IMR-90 (cell line): ENCODE results near the gene ANKRD53. TPM values are rescaled to one million over a fixed set of nuclear protein-coding genes. Genes with fewer than 3 reads are reported as not detected.

ENCODE experiments used
- ATAC-seq: fragments of 200-7000 bp; cut with Tn5 transposase; 2 replicates; pipeline ENCODE4 v1.9.1; 2020; ENCODE audit warnings: low read depth, mild to moderate bottlenecking, moderate library complexity
- BruUV-seq: library from RNA; stranded (reverse); fragments of 400-500 nt; replicated peaks from 2 replicates; lab custom pipeline; 2021; lab: Mats Ljungman, UMichigan
- CTCF ChIA-PET: fragments of 300-600 bp; formaldehyde crosslinking; extraction: SDS; loops from one replicate; lab custom pipeline; 2021; ENCODE audit warnings: antibody characterized with exemption; lab: Yijun Ruan, JAX
- POLR2A ChIA-PET: fragments of 300-600 bp; sonication (Branson Sonifier 250); formaldehyde crosslinking; loops from one replicate; lab custom pipeline; 2022; ENCODE audit warnings: antibody characterized with exemption; ENCODE audit not compliant: unreplicated experiment; lab: Charles Lee
- DNase-seq: peaks from one replicate; pipeline ENCODE4 v3.0.0; 2013
- H2AFZ ChIP-seq: replicated peaks from 2 replicates; pipeline ENCODE3; 2013; ENCODE audit warnings: low read length, mild to moderate bottlenecking; ENCODE audit not compliant: poor library complexity
- H2AK5ac ChIP-seq: 2 replicates; pipeline ENCODE4 v1.6.1; 2013; ENCODE audit warnings: low read depth, low read length, inconsistent platforms
- H2AK9ac ChIP-seq: replicated peaks from 2 replicates; pipeline ENCODE3; 2013; ENCODE audit warnings: mild to moderate bottlenecking, low read depth, low read length, moderate library complexity; ENCODE audit not compliant: poor library complexity
- H2BK120ac ChIP-seq: 2 replicates; pipeline ENCODE4 v1.6.1; 2013; ENCODE audit warnings: low read depth, low read length, inconsistent platforms
- H2BK15ac ChIP-seq: 3 replicates; pipeline ENCODE4 v1.6.1; 2013; ENCODE audit warnings: low read depth, low read length, inconsistent platforms
- H2BK20ac ChIP-seq: 2 replicates; pipeline ENCODE4 v1.6.1; 2013; ENCODE audit warnings: low read depth, mild to moderate bottlenecking, inconsistent platforms, low read length, moderate library complexity
- H2BK5ac ChIP-seq: 2 replicates; pipeline ENCODE4 v1.6.1; 2013; ENCODE audit warnings: mild to moderate bottlenecking, low read depth, low read length, inconsistent platforms; ENCODE audit not compliant: poor library complexity, severe bottlenecking
- H3K14ac ChIP-seq: replicated peaks from 2 replicates; pipeline ENCODE4 v1.6.1; 2013; ENCODE audit warnings: low read depth, low read length, inconsistent platforms
- H3K18ac ChIP-seq: 2 replicates; pipeline ENCODE4 v1.6.1; 2013; ENCODE audit warnings: low read depth, low read length, control low read depth
- H3K23ac ChIP-seq: 2 replicates; pipeline ENCODE4 v1.6.1; 2013; ENCODE audit warnings: low read depth, low read length, inconsistent platforms
- H3K27ac ChIP-seq: 2 replicates; pipeline ENCODE4 v1.5.1; 2013; ENCODE audit warnings: mild to moderate bottlenecking, control low read depth, low read length; ENCODE audit not compliant: insufficient read depth
- H3K27me3 ChIP-seq: 2 replicates; pipeline ENCODE4 v1.6.1; 2013; ENCODE audit warnings: low read length; ENCODE audit not compliant: control insufficient read depth, insufficient read depth
- H3K36me3 ChIP-seq: 2 replicates; pipeline ENCODE4 v1.6.1; 2013; ENCODE audit warnings: low read length, mixed read lengths; ENCODE audit not compliant: control insufficient read depth, insufficient read depth
- H3K4ac ChIP-seq: 2 replicates; pipeline ENCODE4 v1.6.1; 2013; ENCODE audit warnings: low read depth, low read length, inconsistent platforms
- H3K4me1 ChIP-seq: 2 replicates; pipeline ENCODE4 v1.6.1; 2013; ENCODE audit warnings: low read length, mixed read lengths; ENCODE audit not compliant: control insufficient read depth, insufficient read depth
- H3K4me2 ChIP-seq: 2 replicates; pipeline ENCODE4 v1.6.1; 2013; ENCODE audit warnings: low read depth, mild to moderate bottlenecking, control low read depth, low read length, moderate library complexity
- H3K4me3 ChIP-seq: 2 replicates; pipeline ENCODE4 v1.5.1; 2013; ENCODE audit warnings: low read depth, mild to moderate bottlenecking, control low read depth, low read length, moderate library complexity; ENCODE audit not compliant: insufficient read depth
- H3K56ac ChIP-seq: 2 replicates; pipeline ENCODE4 v1.6.1; 2013; ENCODE audit warnings: low read length, inconsistent platforms; ENCODE audit not compliant: insufficient read depth; ENCODE audit errors: extremely low read depth
- H3K79me1 ChIP-seq, 2 experiments: 2 replicates each; pipeline ENCODE4 v1.6.1; 2013; ENCODE audit warnings: low read length in 2 of 2, inconsistent platforms in 1 of 2, low read depth in 1 of 2
- H3K9ac ChIP-seq: 2 replicates; pipeline ENCODE4 v1.6.1; 2013; ENCODE audit warnings: low read depth, low read length, control low read depth
- H3K9me1 ChIP-seq: 2 replicates; pipeline ENCODE4 v1.6.1; 2013; ENCODE audit warnings: low read length, inconsistent platforms; ENCODE audit not compliant: insufficient read depth
- H3K9me3 ChIP-seq: 2 replicates; pipeline ENCODE4 v1.6.1; 2013; ENCODE audit warnings: low read length; ENCODE audit not compliant: control insufficient read depth, insufficient read depth
- H4K20me1 ChIP-seq: 2 replicates; pipeline ENCODE4 v1.6.1; 2013; ENCODE audit warnings: low read length, inconsistent platforms; ENCODE audit not compliant: insufficient read depth
- H4K5ac ChIP-seq: 2 replicates; pipeline ENCODE4 v1.6.1; 2013; ENCODE audit warnings: mild to moderate bottlenecking, low read depth, low read length, control low read depth
- H4K8ac ChIP-seq, 2 experiments: 2 replicates each; pipeline ENCODE4 v1.6.1; 2013; ENCODE audit warnings: low read depth in 2 of 2, low read length in 2 of 2, control low read depth in 1 of 2, inconsistent platforms in 1 of 2
- H4K91ac ChIP-seq: 2 replicates; pipeline ENCODE4 v1.6.1; 2013; ENCODE audit warnings: low read depth, low read length, inconsistent platforms; ENCODE audit not compliant: insufficient read depth
- BHLHE40 ChIP-seq: fragments of 150-350 bp; IDR thresholded peaks from 2 replicates; pipeline ENCODE4 v1.6.1; 2016; ENCODE audit warnings: mild to moderate bottlenecking, low read depth, low read length
- CEBPB ChIP-seq: IDR thresholded peaks from 2 replicates; pipeline ENCODE4 v1.6.1; 2012; ENCODE audit warnings: low read depth, low read length, improper control_type of control experiment
- CHD1 ChIP-seq: IDR thresholded peaks from 2 replicates; pipeline ENCODE4 v1.6.1; 2012; ENCODE audit warnings: low read depth, low read length, improper control_type of control experiment
- CTCF ChIP-seq: conservative IDR thresholded peaks from 2 replicates; pipeline ENCODE4 v1.5.1; 2012; ENCODE audit warnings: mild to moderate bottlenecking, low read depth, low read length, improper control_type of control experiment
- ELK1 ChIP-seq: fragments of 150-350 bp; IDR thresholded peaks from 2 replicates; pipeline ENCODE4 v1.6.1; 2016; ENCODE audit warnings: low read depth, mild to moderate bottlenecking, low read length, moderate library complexity, borderline replicate concordance
- FOS ChIP-seq: fragments of 150-350 bp; IDR thresholded peaks from 2 replicates; pipeline ENCODE4 v1.6.1; 2016; ENCODE audit warnings: low read depth, low read length
- MAFK ChIP-seq: IDR thresholded peaks from 2 replicates; pipeline ENCODE4 v1.6.1; 2012; ENCODE audit warnings: low read depth, low read length, improper control_type of control experiment
- MAZ ChIP-seq: IDR thresholded peaks from 2 replicates; pipeline ENCODE4 v1.6.1; 2012; ENCODE audit warnings: low read depth, mild to moderate bottlenecking, low read length, improper control_type of control experiment, moderate library complexity, borderline replicate concordance
- MXI1 ChIP-seq: IDR thresholded peaks from 2 replicates; pipeline ENCODE4 v1.6.1; 2012; ENCODE audit warnings: low read depth, mild to moderate bottlenecking, low read length, moderate library complexity, borderline replicate concordance
- NFE2L2 ChIP-seq: fragments of 150-350 bp; IDR thresholded peaks from 2 replicates; pipeline ENCODE4 v1.6.1; 2016; ENCODE audit warnings: low read depth, mild to moderate bottlenecking, low read length
- POLR2A ChIP-seq: IDR thresholded peaks from 2 replicates; pipeline ENCODE4 v1.6.1; 2012; ENCODE audit warnings: mild to moderate bottlenecking, low read depth, low read length
- RAD21 ChIP-seq: IDR thresholded peaks from 2 replicates; pipeline ENCODE4 v1.6.1; 2012; ENCODE audit warnings: low read length, improper control_type of control experiment
- RCOR1 ChIP-seq: IDR thresholded peaks from 2 replicates; pipeline ENCODE4 v1.6.1; 2012; ENCODE audit warnings: mild to moderate bottlenecking, low read length, improper control_type of control experiment; ENCODE audit not compliant: insufficient replicate concordance
- RFX5 ChIP-seq: IDR thresholded peaks from 2 replicates; pipeline ENCODE4 v1.8.0; 2012; ENCODE audit warnings: low read depth, mild to moderate bottlenecking, low read length, moderate library complexity
- SMC3 ChIP-seq: fragments of 150-350 bp; IDR thresholded peaks from 2 replicates; pipeline ENCODE4 v1.6.1; 2016; ENCODE audit warnings: low read depth, mild to moderate bottlenecking, antibody characterized with exemption, low read length, moderate library complexity
- USF2 ChIP-seq: fragments of 150-350 bp; IDR thresholded peaks from 2 replicates; pipeline ENCODE4 v1.6.1; 2017; ENCODE audit warnings: mild to moderate bottlenecking, antibody characterized with exemption, low read length, low read depth
- WGBS, 2 experiments: methylation state at CpG; one replicate each; pipeline versions ENCODE4 v1.1.5 to v1.1.7; 2013; ENCODE audit warnings: missing lambda C conversion rate in 2 of 2; ENCODE audit not compliant: insufficient read length in 1 of 2; ENCODE audit errors: extremely low coverage in 2 of 2; 5-methylcytosine and 5-hydroxymethylcytosine counted together
- dilution Hi-C: fragments of 300-500 bp; cut with HindIII; formaldehyde crosslinking; loops from one replicate; pipeline ENCODE4 v1.14.3; 2018; ENCODE audit warnings: low sequenced_read_pairs; ENCODE audit not compliant: unreplicated experiment
- in situ Hi-C: fragments of 300-500 bp; cut with MboI; formaldehyde crosslinking; loops from 3 replicates; pipeline ENCODE4 v1.14.3; 2019; ENCODE audit warnings: low sequenced_read_pairs, inconsistent platforms, mixed read lengths
- intact Hi-C: fragments of 100-400 bp; cut with micrococcal nuclease; formaldehyde crosslinking; loops from 2 replicates; pipeline ENCODE4 v1.10.0; 2022
- polyA plus RNA-seq, 3 experiments: library from polyadenylated mRNA; depleted of rRNA; stranded (reverse); fragments of >200 nt; gene quantifications; 2 replicates each; pipeline ENCODE4 v1.2.3, GENCODE V29; 2012; ENCODE audit warnings: low replicate concordance in 1 of 3
- total RNA-seq: library from RNA; depleted of rRNA; stranded (reverse); fragments of >200 nt; gene quantifications from 2 replicates; pipeline ENCODE4 v1.2.3, GENCODE V29; 2012

The ANKRD53 gene
- total and polyA plus RNA-seq, 2 of the 4 experiments (the other 2 are of a cell fraction), result 0.54 to 1.0 TPM

- no peak overlapping the region for H3K9ac ChIP-seq
- no peak overlapping the region for H2BK120ac ChIP-seq
- TF ChIP-seq NFE2L2 (no peak), CTCF (no peak), BHLHE40 (no peak), RAD21 (no peak), MAZ (no peak), RCOR1 (no peak), MXI1 (no peak), MAFK (no peak), USF2 (no peak), POLR2A (no peak), RFX5 (no peak), CHD1 (no peak), ELK1 (no peak), FOS (no peak), SMC3 (no peak), CEBPB (no peak)
- H3K4ac ChIP-seq, result no peak overlapping the region
- H4K8ac ChIP-seq, result no peak overlapping the region
- intact Hi-C loops, result no loop called here
- no peaks in the 10 kb centered on the region for H3K4me1 ChIP-seq
- H2BK15ac ChIP-seq, result no peak overlapping the region
- ChIA-PET POLR2A (no interaction called here), CTCF (no interaction called here)
- no peaks in the 10 kb centered on the region for H3K9me3 ChIP-seq
- H3K9me1 ChIP-seq, result 0 out of 2 replicates have a peak, but pooled peaks cover 2% of the 10 kb centered on the region
- H2BK20ac ChIP-seq, result no peak overlapping the region
- H4K5ac ChIP-seq, result no peak overlapping the region
- in situ Hi-C loops, result loop anchor here (10.0 kb wide), 1 partner anchor 689 kb away; the partner anchor contains the start of gene SNRPG
- 100% methylated on average over 1 of the region's 3 CpGs; no CpG with 5 or more reads in 1 of the 2 experiments for WGBS, 2 experiments
- no peak overlapping the region for H3K4me3 ChIP-seq
- peaks cover 31% of the 10 kb centered on the region for H3K36me3 ChIP-seq
- no peak overlapping the region for H3K18ac ChIP-seq
- dilution Hi-C loops, result no loop called here
- H3K56ac ChIP-seq, result no peak overlapping the region
- DNase-seq (no peak), ATAC-seq (no peak)
- no peaks in the 10 kb centered on the region; a peak in 1 of 4 replicates for H3K79me1 ChIP-seq
- H3K27me3 ChIP-seq, result no peaks in the 10 kb centered on the region
- no peak overlapping the region for H3K14ac ChIP-seq
- no peak overlapping the region for H2AK9ac ChIP-seq
- peaks cover 5% of the 10 kb centered on the region; the same call in 1 of the 2 replicates for H4K20me1 ChIP-seq
- no peak overlapping the region for H2AFZ ChIP-seq
- no peak overlapping the region for H2AK5ac ChIP-seq
- no TSS peak for BruUV-seq
- no peak overlapping the region for H2BK5ac ChIP-seq
- H3K23ac ChIP-seq, result no peak overlapping the region
- H3K4me2 ChIP-seq, result no peak overlapping the region
- H3K27ac ChIP-seq, result no peak overlapping the region
- no peak overlapping the region for H4K91ac ChIP-seq
These were observed 5.8 kb downstream of the ANKRD53 start for GRCh38 chr2:70984228-70984575.
